ENCODE results near the gene LTBP2. TPM values are rescaled to one million over a fixed set of nuclear protein-coding genes. Genes with fewer than 3 reads are reported as not detected.

The LTBP2 gene
- total and polyA plus RNA-seq, 2 experiments from 2014 or later, result 7.6 to 8.6 TPM

GRCh38 chr14:74546416-74546815 is 65.6 kb downstream of the LTBP2 start:
- WGBS (ENCODE audit: low lambda C conversion rate, missing lambda C conversion rate), result 72% methylated on average over 11 of the region's 11 CpGs
- no peaks in the 10 kb centered on the region for H3K79me2 ChIP-seq
- H2AFZ ChIP-seq, result no peak overlapping the region

DNA sequence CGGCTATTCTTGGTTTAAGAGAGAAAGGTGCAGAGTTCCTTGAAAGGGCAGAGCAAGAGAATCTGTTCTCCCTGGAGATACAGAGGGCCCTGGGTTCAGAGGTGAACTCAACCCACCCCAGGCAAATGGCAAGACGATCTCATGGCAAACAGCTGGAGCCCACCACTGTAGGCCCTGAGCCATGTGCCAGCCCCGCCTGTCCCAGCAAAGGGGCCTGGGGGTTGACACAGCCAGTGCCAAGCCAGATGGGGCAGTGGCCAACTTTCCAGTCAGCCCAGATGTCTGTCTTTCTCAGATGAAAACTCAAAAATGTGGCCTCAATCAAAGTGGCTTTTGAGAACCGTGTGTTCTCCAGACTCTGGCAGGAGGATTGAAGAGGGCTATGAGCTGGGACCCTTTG is 66.7 kb downstream of the LTBP2 start:
- no peaks in the 10 kb centered on the region for H3K9me2 ChIP-seq (replicated peaks; ENCODE audit: insufficient read depth)
- TF ChIP-seq EZH2 (IDR thresholded peaks at IDR 0.05; ENCODE audit: borderline replicate concordance), result no peak
- no peak for TF ChIP-seq EZH2phosphoT487 (IDR thresholded peaks at IDR 0.05; ENCODE audit: low read depth, severe bottlenecking, unreplicated experiment)
- TF ChIP-seq, protein P1, sequence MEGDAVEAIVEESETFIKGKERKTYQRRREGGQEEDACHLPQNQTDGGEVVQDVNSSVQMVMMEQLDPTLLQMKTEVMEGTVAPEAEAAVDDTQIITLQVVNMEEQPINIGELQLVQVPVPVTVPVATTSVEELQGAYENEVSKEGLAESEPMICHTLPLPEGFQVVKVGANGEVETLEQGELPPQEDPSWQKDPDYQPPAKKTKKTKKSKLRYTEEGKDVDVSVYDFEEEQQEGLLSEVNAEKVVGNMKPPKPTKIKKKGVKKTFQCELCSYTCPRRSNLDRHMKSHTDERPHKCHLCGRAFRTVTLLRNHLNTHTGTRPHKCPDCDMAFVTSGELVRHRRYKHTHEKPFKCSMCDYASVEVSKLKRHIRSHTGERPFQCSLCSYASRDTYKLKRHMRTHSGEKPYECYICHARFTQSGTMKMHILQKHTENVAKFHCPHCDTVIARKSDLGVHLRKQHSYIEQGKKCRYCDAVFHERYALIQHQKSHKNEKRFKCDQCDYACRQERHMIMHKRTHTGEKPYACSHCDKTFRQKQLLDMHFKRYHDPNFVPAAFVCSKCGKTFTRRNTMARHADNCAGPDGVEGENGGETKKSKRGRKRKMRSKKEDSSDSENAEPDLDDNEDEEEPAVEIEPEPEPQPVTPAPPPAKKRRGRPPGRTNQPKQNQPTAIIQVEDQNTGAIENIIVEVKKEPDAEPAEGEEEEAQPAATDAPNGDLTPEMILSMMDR (IDR thresholded peaks at IDR 0.05; ENCODE audit: poor library complexity), result no peak
- no peak overlapping the region for H3K4me3 ChIP-seq
- H3K4me1 ChIP-seq (ENCODE audit: insufficient read depth), result peaks cover 7% of the 10 kb centered on the region
- H3K9me3 ChIP-seq (ENCODE audit: low read depth), result no peaks in the 10 kb centered on the region
- H3K36me3 ChIP-seq (replicated peaks; ENCODE audit: insufficient read depth, low read depth), result no peaks in the 10 kb centered on the region
- DNase-seq (ENCODE audit: low spot score), result no peak
- H4K20me1 ChIP-seq (ENCODE audit: insufficient read depth, poor library complexity, severe bottlenecking), result no peaks in the 10 kb centered on the region
- H3K79me2 ChIP-seq, result no peaks in the 10 kb centered on the region
- no peak overlapping the region for H3K27ac ChIP-seq
- no peaks in the 10 kb centered on the region for H3K27me3 ChIP-seq
- H2AFZ ChIP-seq, result no peak overlapping the region
- WGBS (ENCODE audit: low lambda C conversion rate, missing lambda C conversion rate), result 83% methylated on average over 4 of the region's 4 CpGs
- H3K4me2 ChIP-seq, result no peak overlapping the region

More at GRCh38 chr14:74546416-74546815, 65.6 kb downstream of the LTBP2 start:
- Histone ChIP-seq H3K4me3 (no peak overlapping the region), H3K9me2 (replicated peaks; ENCODE audit: insufficient read depth) (no peaks in the 10 kb centered on the region), H3K9me3 (ENCODE audit: low read depth) (no peaks in the 10 kb centered on the region), H3K27me3 (no peaks in the 10 kb centered on the region), H4K20me1 (ENCODE audit: insufficient read depth, poor library complexity, severe bottlenecking) (no peaks in the 10 kb centered on the region), H3K4me2 (no peak overlapping the region), H3K4me1 (ENCODE audit: insufficient read depth) (peaks cover 7% of the 10 kb centered on the region), H3K36me3 (replicated peaks; ENCODE audit: insufficient read depth, low read depth) (no peaks in the 10 kb centered on the region), H3K27ac (no peak overlapping the region)
- no peak for DNase-seq (ENCODE audit: low spot score)
- no peak for TF ChIP-seq EZH2 (IDR thresholded peaks at IDR 0.05; ENCODE audit: borderline replicate concordance)
- TF ChIP-seq, protein P1 (IDR thresholded peaks at IDR 0.05; ENCODE audit: poor library complexity), result no peak
- no peak for TF ChIP-seq EZH2phosphoT487 (IDR thresholded peaks at IDR 0.05; ENCODE audit: low read depth, severe bottlenecking, unreplicated experiment)

DNA sequence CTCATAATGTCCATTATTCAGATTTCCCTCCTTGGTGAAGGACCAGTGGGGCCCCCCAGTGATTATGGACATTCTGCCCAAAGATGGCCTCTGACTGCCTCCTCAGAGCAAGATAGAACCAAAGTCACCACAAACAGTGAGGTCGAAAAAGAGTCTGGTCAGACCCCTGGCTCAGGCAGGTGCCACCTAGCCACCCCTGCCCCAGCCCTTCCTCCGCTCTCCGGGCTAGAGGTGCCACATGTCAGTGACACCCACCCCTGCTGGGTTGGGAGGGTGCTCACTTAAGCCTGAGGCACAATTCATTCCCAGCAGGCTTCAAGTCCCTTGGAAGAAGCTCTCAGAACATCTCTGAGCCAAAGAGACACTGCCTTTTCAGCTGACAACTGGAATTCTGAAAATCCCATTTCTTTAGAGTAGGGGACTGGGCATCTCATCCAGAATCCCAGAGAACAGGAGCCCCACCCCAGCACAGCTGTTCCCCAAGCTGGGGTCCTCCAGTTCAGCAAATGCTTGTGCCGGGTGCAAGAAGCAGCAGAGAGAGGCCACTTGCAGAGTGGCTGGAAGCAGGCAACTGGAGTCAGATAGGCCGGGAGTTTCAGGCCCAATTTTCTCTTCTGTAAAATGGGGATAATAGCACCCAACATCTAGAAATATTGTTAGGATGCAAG is 68.1 kb downstream of the LTBP2 start:
- DNase-seq (ENCODE audit: low spot score), result no peak
- 94% methylated on average over 5 of the region's 5 CpGs for WGBS (ENCODE audit: low lambda C conversion rate, missing lambda C conversion rate)
- Histone ChIP-seq H4K20me1 (ENCODE audit: insufficient read depth, poor library complexity, severe bottlenecking) (no peaks in the 10 kb centered on the region), H3K4me1 (ENCODE audit: insufficient read depth) (peaks cover 7% of the 10 kb centered on the region), H3K36me3 (replicated peaks; ENCODE audit: insufficient read depth, low read depth) (no peaks in the 10 kb centered on the region), H3K4me3 (no peak overlapping the region), H3K27ac (no peak overlapping the region), H2AFZ (no peak overlapping the region), H3K9me3 (ENCODE audit: low read depth) (no peaks in the 10 kb centered on the region), H3K27me3 (no peaks in the 10 kb centered on the region), H3K9me2 (replicated peaks; ENCODE audit: insufficient read depth) (no peaks in the 10 kb centered on the region), H3K4me2 (no peak overlapping the region), H3K79me2 (no peaks in the 10 kb centered on the region)
- no peak for TF ChIP-seq EZH2phosphoT487 (IDR thresholded peaks at IDR 0.05; ENCODE audit: low read depth, severe bottlenecking, unreplicated experiment)
- TF ChIP-seq EZH2 (IDR thresholded peaks at IDR 0.05; ENCODE audit: borderline replicate concordance), result no peak
- TF ChIP-seq, protein P1 (IDR thresholded peaks at IDR 0.05; ENCODE audit: poor library complexity), result no peak

Data from hepatocyte (in vitro differentiated cells).